HuH-7 (cell line): Measurements from ENCODE around the gene MRPL12.

ENCODE experiments used
- DNase-seq: peaks from one replicate; pipeline ENCODE4 v3.0.0; 2011; ENCODE audit warnings: low spot score

MRPL12 gene

GRCh38 chr17:81740395-81740961 lies 37.3 kb downstream of the MRPL12 start:
- DNase-seq = no peak

DNA sequence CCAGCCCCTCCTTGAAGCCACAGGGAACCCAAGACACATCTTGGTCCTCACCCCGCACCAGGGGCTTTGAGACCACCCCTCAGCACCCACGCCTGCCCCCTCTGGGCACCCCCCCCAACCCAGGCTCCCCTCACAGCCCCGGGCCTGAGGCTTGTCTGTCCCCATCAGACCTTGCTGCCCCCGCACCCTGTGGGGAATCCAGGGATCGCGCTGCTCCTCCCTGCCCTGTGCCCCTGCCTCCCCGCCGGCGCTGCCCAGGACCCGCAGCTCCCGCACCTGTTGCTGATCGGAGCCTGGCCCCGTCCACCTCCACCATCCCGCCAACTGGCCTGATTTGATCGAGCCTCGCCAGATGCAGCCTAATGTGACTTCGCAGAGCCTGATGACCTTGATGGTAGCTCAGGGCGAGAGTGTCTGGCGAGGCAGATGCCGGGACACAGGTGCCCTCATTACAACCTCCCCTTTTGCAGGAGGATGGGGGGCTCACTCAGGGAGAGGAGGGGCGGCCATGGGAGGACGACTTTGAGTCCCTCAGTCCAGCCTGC lies 38.0 kb downstream of the MRPL12 start:
- DNase-seq = no peak

GRCh38 chr17:81741594-81742452 lies 38.7 kb downstream of the MRPL12 start:
- no peak for DNase-seq
